ENCODE results near the gene PAIP1.
"Not testable (repeated sequence)": the region's sequence is repeated elsewhere in the genome, so short reads cannot be mapped to it uniquely, and the experiment has no call there.

The PAIP1 gene

DNA sequence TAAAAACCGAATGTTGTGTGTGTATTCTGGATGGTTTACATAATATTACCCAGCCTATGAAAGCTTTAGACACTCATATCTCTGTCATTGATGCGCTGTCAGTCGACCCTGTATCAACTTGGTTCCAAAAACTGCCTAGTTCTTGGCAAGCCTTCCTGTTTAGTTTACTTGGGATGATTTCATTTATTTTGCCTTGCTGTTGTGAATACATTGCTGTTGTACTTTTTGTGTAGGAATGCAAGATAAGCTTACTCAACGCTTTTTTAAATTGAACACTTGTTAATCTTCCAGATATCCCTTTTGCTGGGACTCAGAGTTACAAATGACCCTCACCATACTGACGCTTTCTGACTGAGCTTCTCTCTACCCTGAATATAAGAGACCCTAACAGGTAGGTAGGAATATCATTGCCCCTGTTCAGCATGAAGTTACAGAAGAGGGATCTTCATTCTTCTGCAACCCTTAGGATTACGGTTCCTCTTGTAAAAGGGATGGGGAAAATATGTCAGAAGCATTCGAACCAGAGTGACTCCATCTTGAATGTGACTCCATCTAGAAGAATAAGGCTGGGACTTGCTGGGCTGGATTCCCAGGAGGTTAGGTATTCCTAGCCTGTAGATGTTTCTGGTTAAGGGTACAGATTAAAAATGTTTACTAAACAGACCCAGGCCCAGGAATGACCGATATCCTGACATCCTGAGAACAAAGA, 13.7 kb upstream of the PAIP1 start:
- H3K27me3 ChIP-seq (ENCODE audit: control insufficient read depth, insufficient read depth, low read length, poor library complexity, severe bottlenecking): no peaks in the 10 kb centered on the region
- H3K36me3 ChIP-seq (ENCODE audit: control insufficient read depth, insufficient read depth, low read length): no peaks in the 10 kb centered on the region
- no peaks in the 10 kb centered on the region for H3K9me3 ChIP-seq (ENCODE audit: control insufficient read depth, low read length)
- H3K4me1 ChIP-seq (ENCODE audit: control insufficient read depth, insufficient read depth, low read length): no peaks in the 10 kb centered on the region
- no peak overlapping the region for H3K27ac ChIP-seq (ENCODE audit: insufficient read depth, low read depth, low read length, poor library complexity, severe bottlenecking)
- no peak overlapping the region for H3K4me3 ChIP-seq (ENCODE audit: insufficient read depth, low read depth, low read length)
- WGBS, 2 experiments: 93 to 97% methylated on average over 7 to 8 of the region's 8 CpGs

DNA sequence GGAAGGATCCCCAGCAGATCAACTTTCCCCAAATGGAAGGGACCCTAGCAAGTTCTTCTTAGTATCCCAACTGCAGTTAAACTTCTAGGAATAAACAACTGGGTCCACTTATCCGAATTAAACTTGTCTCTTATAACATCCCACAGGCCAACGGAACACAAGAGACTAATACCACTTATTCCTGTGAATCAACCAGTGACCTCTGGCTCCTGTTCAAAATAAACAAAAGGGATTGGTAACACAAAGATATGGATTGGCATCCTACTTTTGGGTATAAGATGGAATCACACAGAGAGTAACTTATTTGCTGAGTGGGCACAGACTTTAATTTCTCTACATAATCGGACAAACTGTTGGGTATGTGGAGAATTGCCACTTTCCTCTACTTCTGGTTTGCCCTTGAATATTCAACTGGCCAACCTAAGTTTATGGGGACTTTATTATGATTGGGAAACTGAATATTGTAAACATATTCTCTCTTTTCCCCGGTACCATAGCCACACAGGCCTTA, 12.4 kb upstream of the PAIP1 start:
- Histone ChIP-seq H3K4me1 (ENCODE audit: control insufficient read depth, insufficient read depth, low read length) (no peaks in the 10 kb centered on the region), H3K4me3 (ENCODE audit: insufficient read depth, low read depth, low read length) (no peak overlapping the region), H3K27ac (ENCODE audit: insufficient read depth, low read depth, low read length, poor library complexity, severe bottlenecking) (no peak overlapping the region), H3K27me3 (ENCODE audit: control insufficient read depth, insufficient read depth, low read length, poor library complexity, severe bottlenecking) (no peaks in the 10 kb centered on the region), H3K9me3 (ENCODE audit: control insufficient read depth, low read length) (no peaks in the 10 kb centered on the region), H3K36me3 (ENCODE audit: control insufficient read depth, insufficient read depth, low read length) (no peaks in the 10 kb centered on the region)
- WGBS, 2 experiments: 85 to 97% methylated on average over 3 to 4 of the region's 4 CpGs

DNA sequence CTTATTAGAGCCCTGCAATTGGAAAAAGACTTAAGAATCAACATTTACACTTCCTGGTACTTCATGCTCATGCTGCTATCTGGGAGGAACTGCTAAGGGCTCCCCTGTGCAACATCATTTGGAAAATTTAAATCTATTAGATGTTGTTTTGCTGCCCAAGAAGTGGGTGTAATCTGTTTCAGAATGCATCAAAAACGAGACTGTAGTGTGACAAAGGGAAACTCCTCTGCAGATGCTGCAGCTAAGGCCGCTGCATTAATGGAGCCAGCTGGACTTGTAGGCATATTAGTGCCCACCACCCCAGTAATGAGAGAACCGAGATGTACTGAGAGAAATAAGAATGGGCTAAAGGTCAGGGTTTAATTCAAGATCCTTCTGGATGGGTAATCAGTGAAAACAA, 11.1 kb upstream of the PAIP1 start:
- WGBS, 2 experiments: 90 to 91% methylated on average over 3 of the region's 3 CpGs
- Histone ChIP-seq H3K36me3 (ENCODE audit: control insufficient read depth, insufficient read depth, low read length) (no peaks in the 10 kb centered on the region), H3K4me1 (ENCODE audit: control insufficient read depth, insufficient read depth, low read length) (no peaks in the 10 kb centered on the region)

DNA sequence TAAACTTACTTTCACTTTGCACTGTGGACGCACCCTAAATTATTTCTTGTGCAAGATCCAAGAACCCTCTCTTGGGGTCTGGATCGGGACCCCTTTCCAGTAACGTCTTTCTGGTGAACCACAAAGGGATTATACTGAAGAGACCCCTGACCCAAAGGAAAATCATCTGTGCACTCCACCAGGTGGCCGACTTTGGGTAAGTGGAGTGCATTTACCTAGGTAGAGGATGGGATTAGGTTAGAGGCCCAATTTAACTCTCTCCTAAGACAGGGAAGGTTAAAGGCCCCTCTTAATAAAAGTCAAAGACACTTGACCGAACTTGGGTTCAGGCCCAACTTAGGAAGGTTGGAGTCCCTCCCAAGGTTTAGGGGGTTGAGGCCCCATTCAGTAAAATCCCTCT, 8.2 kb upstream of the PAIP1 start:
- Histone ChIP-seq H3K4me3 (ENCODE audit: insufficient read depth, low read depth, low read length) (no peak overlapping the region), H3K27ac (ENCODE audit: insufficient read depth, low read depth, low read length, poor library complexity, severe bottlenecking) (no peak overlapping the region), H3K36me3 (ENCODE audit: control insufficient read depth, insufficient read depth, low read length) (no peaks in the 10 kb centered on the region), H3K27me3 (ENCODE audit: control insufficient read depth, insufficient read depth, low read length, poor library complexity, severe bottlenecking) (no peaks in the 10 kb centered on the region), H3K9me3 (ENCODE audit: control insufficient read depth, low read length) (no peaks in the 10 kb centered on the region), H3K4me1 (ENCODE audit: control insufficient read depth, insufficient read depth, low read length) (no peaks in the 10 kb centered on the region)
- 91 to 96% methylated on average over 5 of the region's 5 CpGs for WGBS, 2 experiments

More for the DNA sequence above, 11.1 kb upstream of the PAIP1 start:
- H3K27me3 ChIP-seq (ENCODE audit: control insufficient read depth, insufficient read depth, low read length, poor library complexity, severe bottlenecking): no peaks in the 10 kb centered on the region
- no peak overlapping the region for H3K4me3 ChIP-seq (ENCODE audit: insufficient read depth, low read depth, low read length)
- H3K9me3 ChIP-seq (ENCODE audit: control insufficient read depth, low read length): no peaks in the 10 kb centered on the region
- no peak overlapping the region for H3K27ac ChIP-seq (ENCODE audit: insufficient read depth, low read depth, low read length, poor library complexity, severe bottlenecking)

DNA sequence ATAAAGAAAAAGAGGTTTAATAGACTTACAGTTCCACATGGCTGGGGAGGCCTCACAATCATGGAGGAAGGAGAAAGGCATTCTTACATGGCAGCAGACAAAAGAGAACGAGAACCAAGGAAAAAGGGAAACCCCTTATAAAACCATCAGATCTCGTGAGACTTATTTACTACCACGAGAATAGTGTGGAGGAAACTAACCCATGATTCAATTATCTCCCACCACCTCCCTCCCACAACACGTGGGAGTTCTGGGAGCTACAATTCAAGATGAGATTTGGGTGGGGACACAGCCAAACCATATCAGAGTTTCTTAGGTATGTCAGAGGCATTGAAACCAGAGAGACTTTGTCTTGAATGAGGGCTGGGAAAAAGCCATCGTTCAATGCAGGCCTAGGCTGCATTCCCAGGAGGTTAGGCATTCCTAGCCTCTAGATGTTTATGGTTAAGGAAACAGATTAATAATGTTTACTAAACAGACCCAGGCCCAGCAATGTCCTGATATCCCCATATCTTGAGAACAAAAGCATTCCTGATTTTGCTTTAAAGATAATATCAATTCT, 7.5 kb upstream of the PAIP1 start:
- Histone ChIP-seq H3K36me3 (ENCODE audit: control insufficient read depth, insufficient read depth, low read length) (no peaks in the 10 kb centered on the region), H3K9me3 (ENCODE audit: control insufficient read depth, low read length) (no peaks in the 10 kb centered on the region), H3K4me3 (ENCODE audit: insufficient read depth, low read depth, low read length) (no peak overlapping the region), H3K27me3 (ENCODE audit: control insufficient read depth, insufficient read depth, low read length, poor library complexity, severe bottlenecking) (no peaks in the 10 kb centered on the region), H3K27ac (ENCODE audit: insufficient read depth, low read depth, low read length, poor library complexity, severe bottlenecking) (no peak overlapping the region), H3K4me1 (ENCODE audit: control insufficient read depth, insufficient read depth, low read length) (no peaks in the 10 kb centered on the region)
- WGBS, 2 experiments: 72 to 75% methylated on average over 4 to 5 of the region's 5 CpGs

DNA sequence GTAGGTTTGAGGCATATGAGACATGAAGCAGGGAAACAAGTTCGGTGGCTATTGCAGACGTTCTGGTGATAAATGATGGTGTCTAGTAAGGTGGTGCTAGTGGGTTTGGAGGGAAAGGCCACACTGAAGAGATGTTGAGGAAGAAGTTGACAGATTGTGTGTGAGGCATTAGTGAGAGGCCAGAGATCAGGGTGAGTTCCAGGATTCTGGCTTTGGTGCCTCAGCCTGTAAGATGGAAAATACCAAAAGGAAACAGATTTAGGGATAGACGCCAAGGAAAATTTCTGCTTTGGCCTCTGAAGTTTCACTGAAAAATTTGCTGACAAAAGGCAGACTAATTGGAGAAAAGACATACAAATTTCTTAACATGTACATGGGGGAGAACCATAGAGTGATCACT, 6.4 kb upstream of the PAIP1 start:
- Histone ChIP-seq H3K4me1 (ENCODE audit: control insufficient read depth, insufficient read depth, low read length) (no peaks in the 10 kb centered on the region), H3K9me3 (ENCODE audit: control insufficient read depth, low read length) (no peaks in the 10 kb centered on the region), H3K36me3 (ENCODE audit: control insufficient read depth, insufficient read depth, low read length) (no peaks in the 10 kb centered on the region), H3K4me3 (ENCODE audit: insufficient read depth, low read depth, low read length) (no peak overlapping the region), H3K27me3 (ENCODE audit: control insufficient read depth, insufficient read depth, low read length, poor library complexity, severe bottlenecking) (no peaks in the 10 kb centered on the region), H3K27ac (ENCODE audit: insufficient read depth, low read depth, low read length, poor library complexity, severe bottlenecking) (no peak overlapping the region)
- 91 to 94% methylated on average over 3 of the region's 3 CpGs for WGBS, 2 experiments

DNA sequence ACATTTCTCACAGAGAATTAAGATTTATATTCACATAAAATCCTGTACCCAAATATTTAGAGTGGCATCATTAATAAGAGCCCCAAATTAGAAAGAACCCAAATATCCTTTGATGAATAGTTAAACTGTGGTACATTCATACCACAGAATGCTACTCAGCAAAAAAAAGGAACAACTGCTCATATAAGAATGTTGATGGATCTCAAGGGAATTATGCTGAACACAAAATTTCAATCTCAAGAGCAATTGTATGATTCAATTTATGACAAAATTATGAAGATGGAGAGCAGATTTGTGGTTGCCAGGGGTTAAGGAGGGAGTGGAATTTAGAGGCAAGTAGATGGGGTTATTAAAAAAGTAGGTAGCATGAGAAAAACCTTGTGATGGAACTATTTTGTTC, 4.5 kb upstream of the PAIP1 start:
- Histone ChIP-seq H3K9me3 (ENCODE audit: control insufficient read depth, low read length) (no peaks in the 10 kb centered on the region), H3K4me3 (ENCODE audit: insufficient read depth, low read depth, low read length) (no peak overlapping the region)

DNA sequence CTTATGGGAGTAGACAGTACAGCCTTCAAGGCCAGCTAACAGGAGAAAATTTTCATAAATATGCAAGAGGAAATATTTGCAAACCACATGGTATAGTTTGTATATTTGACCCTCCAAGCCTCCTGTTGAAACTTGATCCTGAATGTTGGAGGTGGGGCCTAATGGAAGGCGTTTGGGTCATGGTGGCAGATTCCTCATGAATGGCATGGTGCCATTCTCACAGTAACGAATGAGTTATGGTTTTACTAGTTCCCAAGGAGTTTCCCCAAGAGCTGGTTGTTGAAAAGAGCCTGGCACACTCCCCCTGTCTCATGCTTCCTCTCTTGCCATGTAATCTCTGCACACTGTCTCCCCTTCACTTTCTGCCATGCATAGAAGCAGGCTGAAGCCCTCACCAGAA, 3.3 kb upstream of the PAIP1 start:
- Histone ChIP-seq H3K27ac (ENCODE audit: insufficient read depth, low read depth, low read length, poor library complexity, severe bottlenecking) (no peak overlapping the region), H3K27me3 (ENCODE audit: control insufficient read depth, insufficient read depth, low read length, poor library complexity, severe bottlenecking) (no peaks in the 10 kb centered on the region)
- WGBS, 2 experiments: 67 to 69% methylated on average over 2 of the region's 2 CpGs

More for the DNA sequence above, 4.5 kb upstream of the PAIP1 start:
- H3K27me3 ChIP-seq (ENCODE audit: control insufficient read depth, insufficient read depth, low read length, poor library complexity, severe bottlenecking): no peaks in the 10 kb centered on the region
- no peaks in the 10 kb centered on the region for H3K36me3 ChIP-seq (ENCODE audit: control insufficient read depth, insufficient read depth, low read length)
- H3K27ac ChIP-seq (ENCODE audit: insufficient read depth, low read depth, low read length, poor library complexity, severe bottlenecking): no peak overlapping the region
- no peaks in the 10 kb centered on the region for H3K4me1 ChIP-seq (ENCODE audit: control insufficient read depth, insufficient read depth, low read length)

DNA sequence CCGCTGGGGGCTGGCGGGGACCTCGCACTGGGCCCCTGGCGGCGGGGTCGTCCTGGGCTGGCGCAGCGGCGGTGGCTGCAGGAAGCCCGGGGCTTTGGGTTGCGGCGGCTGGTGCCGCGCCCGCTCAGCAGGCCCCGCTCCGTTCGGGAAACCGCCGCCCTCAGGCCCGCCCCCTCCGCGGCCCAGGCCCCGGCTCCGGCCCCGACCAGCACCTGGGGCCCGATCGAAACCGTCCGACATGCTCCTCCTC, 345 bp downstream of the PAIP1 start:
- H3K27me3 ChIP-seq (ENCODE audit: control insufficient read depth, insufficient read depth, low read length, poor library complexity, severe bottlenecking); H3K9me3 ChIP-seq (ENCODE audit: control insufficient read depth, low read length): not testable (repeated sequence)
- WGBS, 2 experiments: 0 to 1% methylated on average over 30 of the region's 30 CpGs
- Histone ChIP-seq H3K4me3 (ENCODE audit: insufficient read depth, low read depth, low read length) (peak overlapping the region; percentile 92), H3K27ac (ENCODE audit: insufficient read depth, low read depth, low read length, poor library complexity, severe bottlenecking) (peak overlapping the region; percentile 95), H3K4me1 (ENCODE audit: control insufficient read depth, insufficient read depth, low read length) (peaks cover 22% of the 10 kb centered on the region), H3K36me3 (ENCODE audit: control insufficient read depth, insufficient read depth, low read length) (peaks cover 11% of the 10 kb centered on the region)

More for the DNA sequence above, 3.3 kb upstream of the PAIP1 start:
- no peak overlapping the region for H3K4me3 ChIP-seq (ENCODE audit: insufficient read depth, low read depth, low read length)
- H3K4me1 ChIP-seq (ENCODE audit: control insufficient read depth, insufficient read depth, low read length): no peaks in the 10 kb centered on the region
- no peaks in the 10 kb centered on the region for H3K36me3 ChIP-seq (ENCODE audit: control insufficient read depth, insufficient read depth, low read length)
- H3K9me3 ChIP-seq (ENCODE audit: control insufficient read depth, low read length): no peaks in the 10 kb centered on the region

DNA sequence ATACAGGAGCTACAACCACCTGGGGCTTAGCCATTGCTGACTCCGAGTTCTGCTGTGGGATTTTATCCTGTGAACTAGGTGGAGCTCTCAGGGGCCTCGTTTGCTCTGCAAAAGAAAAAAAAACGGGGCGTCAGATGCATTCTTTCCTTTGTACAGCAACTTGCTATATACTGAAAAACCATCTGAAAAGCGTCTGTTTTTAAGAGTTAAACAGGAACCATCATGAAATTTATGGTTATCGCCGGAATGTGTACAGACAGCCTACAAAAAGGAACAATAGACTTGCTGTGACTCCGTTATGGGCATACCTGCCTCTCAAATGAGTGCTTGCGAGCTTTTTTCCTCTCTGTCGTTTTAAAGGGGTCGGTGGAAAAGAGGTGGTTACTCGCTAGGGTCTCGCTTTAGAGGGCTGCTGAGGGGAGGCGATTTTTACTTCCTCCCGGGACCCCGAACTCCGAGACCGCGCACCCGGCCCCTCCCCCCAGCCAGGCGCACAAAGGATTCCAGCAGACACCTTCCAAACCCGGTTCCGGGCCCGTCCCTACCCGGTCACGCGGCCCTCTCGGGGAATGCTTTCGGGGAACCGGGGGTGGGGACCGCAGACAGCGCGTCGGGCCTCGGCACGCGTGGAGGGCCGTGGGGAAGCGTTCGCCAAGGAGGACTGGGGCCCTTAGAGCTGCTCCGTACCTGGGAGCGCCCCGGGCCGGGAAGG, 826 bp downstream of the PAIP1 start:
- Histone ChIP-seq H3K27ac (ENCODE audit: insufficient read depth, low read depth, low read length, poor library complexity, severe bottlenecking) (peak overlapping the region; percentile 95), H3K4me1 (ENCODE audit: control insufficient read depth, insufficient read depth, low read length) (peaks cover 22% of the 10 kb centered on the region), H3K27me3 (ENCODE audit: control insufficient read depth, insufficient read depth, low read length, poor library complexity, severe bottlenecking) (no peaks in the 10 kb centered on the region), H3K4me3 (ENCODE audit: insufficient read depth, low read depth, low read length) (peak overlapping the region; percentile 92), H3K9me3 (ENCODE audit: control insufficient read depth, low read length) (no peaks in the 10 kb centered on the region), H3K36me3 (ENCODE audit: control insufficient read depth, insufficient read depth, low read length) (peaks cover 11% of the 10 kb centered on the region)
- WGBS, 2 experiments: 0 to 1% methylated on average over 44 of the region's 44 CpGs
